OCI-LY1 (cell line): ENCODE measurements around the gene CIAO1.

ENCODE experiments used
- CTCF ChIP-seq: fragments of 200-600 bp; sonication (generic), shearing (Covaris generic); IDR thresholded peaks from 2 replicates; pipeline ENCODE4 v1.5.1; 2017; ENCODE audit warnings: mild to moderate bottlenecking, antibody characterized with exemption, low read length, moderate library complexity, mixed read lengths
- EZH2 ChIP-seq: fragments of 200-600 bp; sonication (generic), shearing (Covaris generic); IDR thresholded peaks from 2 replicates; pipeline ENCODE4 v1.8.0; 2017; ENCODE audit warnings: borderline replicate concordance, mixed run types, mild to moderate bottlenecking, antibody characterized with exemption, low read length, moderate library complexity, mixed read lengths

- TF ChIP-seq CTCF: no peak
- no peak for TF ChIP-seq EZH2
Observed at GRCh38 chr2:96240341-96241038, 25.5 kb upstream of the CIAO1 start.
